ENCODE measurements around the gene ARHGDIB. TPM values are rescaled to one million over a fixed set of nuclear protein-coding genes. Genes with fewer than 3 reads are reported as not detected.

The ARHGDIB gene
- total RNA-seq, 2 experiments from 2014 or later = 515 to 519 TPM

DNA sequence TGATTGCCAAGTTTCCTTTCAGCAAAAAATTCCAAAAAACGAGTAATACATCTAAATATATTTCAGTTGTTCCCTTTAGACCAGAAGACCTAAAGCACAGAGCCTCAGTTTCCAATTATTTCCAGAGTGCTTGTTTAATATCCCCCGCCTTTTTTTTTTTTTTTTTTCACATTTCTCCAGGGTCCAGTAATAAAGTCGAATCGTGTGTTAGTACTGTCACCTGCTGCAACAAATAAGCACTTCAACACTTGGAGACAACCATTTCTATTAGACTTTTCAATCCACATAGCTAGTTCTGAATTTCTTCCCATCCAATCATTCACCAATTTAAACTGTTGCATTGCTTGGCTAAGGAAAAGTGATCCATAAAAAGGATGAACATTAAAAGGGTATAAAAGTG is 25.0 kb upstream of the ARHGDIB start:
- POLR2A ChIA-PET = no interaction called here

DNA sequence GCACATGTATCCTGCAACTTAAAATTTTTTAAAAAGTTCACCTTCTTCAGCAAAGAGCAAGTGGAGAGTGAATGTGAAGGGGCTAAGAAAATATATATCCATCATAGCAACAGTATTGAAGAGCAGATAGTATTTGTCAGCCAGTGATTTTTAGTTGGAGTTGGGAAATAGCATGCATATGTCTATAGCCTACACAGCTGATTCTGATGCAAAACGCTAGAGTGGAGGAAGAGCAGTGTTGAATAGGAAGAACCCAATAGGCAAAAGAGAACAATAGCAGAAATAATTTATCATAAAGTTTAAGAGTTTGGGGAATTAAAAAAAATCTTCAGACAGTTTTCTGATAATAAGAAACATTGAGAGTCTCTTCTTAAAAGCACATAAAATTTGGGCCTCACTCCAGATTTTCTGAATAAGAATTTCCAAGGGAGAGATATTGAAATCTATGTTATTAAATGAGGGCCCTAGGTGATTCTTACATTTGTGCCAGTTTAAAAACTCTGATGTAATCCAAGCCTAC is 23.4 kb upstream of the ARHGDIB start:
- POLR2A ChIA-PET = no interaction called here
- CTCF ChIA-PET = interaction anchor here (0.8 kb wide), 1 partner anchor 11 kb away, joined by 3 read pairs; no protein-coding TSS in a partner anchor

More for the DNA sequence above, 25.0 kb upstream of the ARHGDIB start:
- CTCF ChIA-PET = no interaction called here

DNA sequence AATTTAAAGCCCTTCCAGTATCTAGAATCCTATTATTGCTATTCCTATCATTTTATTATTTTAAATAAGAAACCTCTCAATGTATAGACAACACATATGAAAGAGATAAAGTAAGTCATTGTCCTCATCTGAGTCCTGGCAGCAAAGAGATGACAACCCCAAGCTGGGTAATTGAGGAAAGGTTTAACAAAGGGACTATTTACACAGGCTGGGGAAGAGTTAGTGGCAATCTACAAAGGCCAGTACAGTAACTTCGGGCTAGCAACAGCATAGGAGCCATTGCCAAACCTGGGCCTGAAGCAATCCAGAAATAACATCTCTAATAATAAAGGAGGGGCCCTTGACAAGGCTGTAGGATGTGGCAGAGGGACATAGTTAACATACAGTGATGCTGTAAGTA is 22.6 kb upstream of the ARHGDIB start:
- POLR2A ChIA-PET = no interaction called here
- CTCF ChIA-PET = no interaction called here

DNA sequence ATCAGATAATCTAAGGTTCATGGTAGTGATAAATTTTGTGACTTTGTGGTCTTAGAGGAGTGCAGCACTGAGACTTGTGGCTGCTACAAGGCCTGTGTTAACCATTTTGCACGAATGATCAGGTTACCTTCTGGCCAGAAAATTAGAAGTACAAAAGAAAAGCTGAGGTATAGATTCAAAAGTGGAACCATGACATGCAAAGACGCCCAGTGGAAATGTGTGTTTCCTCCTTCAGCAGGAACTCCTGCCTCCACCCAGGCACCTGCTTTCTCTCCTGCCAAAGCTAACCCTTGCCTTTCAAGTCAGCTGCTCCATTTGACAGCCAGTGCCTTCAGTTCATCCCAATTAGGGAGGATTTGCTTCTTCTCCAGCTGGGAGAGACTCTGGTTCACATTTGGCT is 21.6 kb upstream of the ARHGDIB start:
- ChIA-PET POLR2A (no interaction called here), CTCF (no interaction called here)

DNA sequence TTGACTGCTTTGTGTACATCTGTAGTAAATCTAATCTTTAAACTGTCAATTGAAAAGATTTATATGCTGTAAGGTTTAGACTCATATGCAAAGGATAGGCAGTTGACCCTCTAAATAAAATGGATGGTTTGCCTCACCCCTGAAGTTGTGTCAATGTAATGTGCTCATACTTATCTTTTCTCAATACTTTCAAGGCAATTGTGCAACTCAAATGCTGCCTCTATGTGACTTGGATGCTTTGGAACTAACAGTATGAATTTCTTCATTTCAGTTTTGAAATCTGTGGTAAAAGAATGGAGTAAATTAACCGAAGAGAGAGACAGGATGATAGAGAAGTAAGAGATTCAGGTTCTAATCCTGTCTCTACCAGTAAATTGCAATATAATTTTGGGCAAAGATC is 21.2 kb upstream of the ARHGDIB start:
- CTCF ChIA-PET = no interaction called here

DNA sequence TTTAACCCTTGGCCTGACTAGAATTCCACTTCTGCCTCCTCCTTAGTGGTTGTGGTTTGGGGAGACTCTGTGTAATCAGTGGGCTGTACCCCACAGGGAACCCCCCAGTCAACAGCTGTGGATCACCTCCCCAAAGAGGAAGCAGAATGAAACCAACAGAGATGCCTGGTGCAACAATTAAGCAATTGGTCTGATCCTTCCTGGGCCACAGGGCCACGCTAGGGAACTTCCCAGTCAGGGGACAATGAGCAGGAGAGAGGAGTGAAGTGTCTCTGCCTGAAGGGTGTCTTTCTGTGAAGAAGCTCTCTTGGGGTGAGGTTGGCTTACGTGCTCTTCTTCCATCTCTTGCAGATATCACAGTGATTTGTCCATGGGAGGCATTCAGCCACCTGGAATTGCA is 19.6 kb upstream of the ARHGDIB start:
- CTCF ChIA-PET = no interaction called here
- POLR2A ChIA-PET = no interaction called here

More for the DNA sequence above, 21.2 kb upstream of the ARHGDIB start:
- POLR2A ChIA-PET = no interaction called here

DNA sequence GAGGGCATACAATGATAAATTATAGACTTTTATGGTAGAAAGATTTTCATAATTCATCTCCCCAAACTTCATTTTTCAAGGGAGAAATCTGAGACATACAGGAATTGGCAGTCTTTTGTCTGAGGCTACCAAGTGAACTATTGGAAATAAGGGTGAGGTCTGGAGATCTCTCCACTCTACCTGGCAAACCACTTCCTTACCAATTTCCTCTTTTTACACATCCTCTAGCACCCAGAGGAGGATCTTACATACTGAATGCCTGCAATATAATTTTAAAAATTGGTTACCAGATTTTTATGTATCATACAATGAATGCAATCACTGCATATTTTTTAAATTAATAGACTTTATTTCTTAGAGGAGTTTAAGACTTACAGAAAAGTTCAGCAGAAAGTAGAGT is 18.1 kb upstream of the ARHGDIB start:
- CTCF ChIA-PET = no interaction called here
- POLR2A ChIA-PET = no interaction called here

DNA sequence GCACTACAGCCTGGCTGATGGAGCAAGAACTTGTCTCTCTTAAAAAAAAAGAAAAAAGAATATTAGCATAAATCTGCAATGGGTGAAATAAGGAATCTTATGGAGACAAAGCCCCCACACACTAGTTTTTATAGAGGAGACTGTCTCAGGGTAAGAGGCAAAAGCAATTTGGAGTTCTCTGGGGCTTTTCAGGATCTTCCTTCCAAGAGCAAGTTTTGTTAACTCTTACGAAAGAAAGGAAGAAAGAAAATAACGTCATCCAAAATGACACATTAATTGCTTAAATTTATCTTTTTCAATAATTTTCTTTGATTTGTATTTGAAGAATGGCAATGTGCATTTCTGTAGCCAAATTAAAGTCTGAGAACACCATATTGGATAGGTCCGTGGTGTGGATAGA is 15.3 kb upstream of the ARHGDIB start:
- CTCF ChIA-PET = no interaction called here
- POLR2A ChIA-PET = no interaction called here

DNA sequence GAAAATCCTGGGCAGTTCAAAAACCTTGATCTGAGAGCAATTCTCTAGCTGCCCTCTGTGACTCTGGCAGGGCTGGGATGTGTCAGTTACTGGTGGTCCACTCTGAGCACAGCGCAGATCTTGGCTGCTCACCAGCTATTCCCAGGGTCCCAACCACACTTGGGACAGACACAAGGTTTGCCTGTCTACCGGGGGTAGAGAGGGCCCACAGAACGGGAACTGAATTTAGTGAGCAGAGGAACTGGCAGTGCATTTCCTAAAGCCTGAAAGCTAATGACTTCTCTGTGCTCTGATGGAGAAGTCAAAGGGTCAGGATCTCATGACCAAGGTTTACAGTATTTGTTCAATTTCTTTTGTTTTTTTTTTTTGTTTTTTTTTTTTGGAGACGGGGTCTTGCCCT is 14.1 kb upstream of the ARHGDIB start:
- ChIA-PET POLR2A (no interaction called here), CTCF (interaction anchor here (0.7 kb wide), 2 partner anchors 47 to 533 kb away, joined by 3 to 4 read pairs; no protein-coding TSS in a partner anchor)

DNA sequence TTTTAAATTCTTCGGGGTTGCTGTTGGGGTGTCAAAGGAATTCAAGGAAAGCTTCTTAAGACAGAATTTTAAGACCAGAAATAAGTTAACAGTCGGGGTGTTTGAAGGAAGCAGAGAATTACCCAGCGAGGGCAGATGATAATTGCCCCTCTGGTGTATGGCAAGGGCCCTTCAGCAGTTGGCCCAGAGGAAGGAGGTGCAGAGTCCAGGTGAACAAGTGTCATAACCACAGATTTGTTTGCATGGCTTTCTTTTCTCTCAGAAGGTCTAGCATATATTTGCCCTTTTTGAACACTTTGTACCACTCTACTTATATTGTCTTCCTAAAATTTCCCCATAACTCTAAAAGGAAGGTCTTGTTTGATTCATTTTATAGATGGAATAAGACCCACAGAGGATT is 13.2 kb upstream of the ARHGDIB start:
- CTCF ChIA-PET = interaction anchor here (1.4 kb wide), 1 partner anchor 18 kb away, joined by 3 read pairs; no protein-coding TSS in a partner anchor

DNA sequence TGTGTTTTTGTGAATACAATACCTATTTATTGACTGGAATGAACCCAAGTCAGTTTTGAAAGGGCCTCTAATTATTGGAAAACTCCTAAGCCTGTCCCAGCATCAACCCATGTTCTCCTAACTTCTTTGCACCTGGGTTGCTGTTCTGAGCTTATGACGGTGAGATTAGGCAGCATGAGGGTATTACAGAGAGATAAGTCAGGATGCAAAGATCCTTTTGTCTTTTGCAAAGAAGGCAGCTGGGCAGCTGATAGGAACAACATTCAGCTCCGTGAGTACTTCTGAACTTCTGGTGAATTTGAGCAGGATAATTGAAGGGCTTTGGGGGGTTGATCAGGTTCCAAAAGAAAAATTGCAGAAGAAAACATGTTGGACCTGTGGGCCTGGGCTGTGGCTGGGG is 11.4 kb upstream of the ARHGDIB start, which contains the start of gene PDE6H:
Gene PDE6H (plus strand): TSS at position 227 of the 400 bp plus-strand sequence. CDS start 4,971 bp downstream, outside the sequence.
- POLR2A ChIA-PET = no interaction called here

More for the DNA sequence above, 13.2 kb upstream of the ARHGDIB start:
- POLR2A ChIA-PET = no interaction called here

DNA sequence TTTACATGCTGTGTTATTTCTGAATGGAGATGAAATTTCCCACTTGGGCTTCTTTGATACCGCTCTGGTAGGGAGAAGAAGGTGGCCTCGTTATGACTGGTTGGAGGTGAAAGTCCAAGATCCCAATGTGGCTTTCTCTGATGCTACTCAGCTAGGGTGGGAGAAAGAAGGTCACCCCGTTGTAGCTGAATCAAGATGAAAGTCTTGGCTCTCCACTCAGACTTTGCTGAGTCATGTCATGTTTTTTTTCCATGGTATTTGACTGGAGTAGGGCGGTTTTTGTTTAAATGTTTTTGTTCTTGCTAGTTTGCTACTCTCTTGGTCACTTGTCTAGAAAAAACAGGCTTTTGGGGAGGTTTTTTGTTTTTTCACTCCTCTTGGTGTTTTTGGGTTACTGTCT is 9.1 kb upstream of the ARHGDIB start:
- ChIA-PET POLR2A (no interaction called here), CTCF (no interaction called here)

More for the DNA sequence above, 11.4 kb upstream of the ARHGDIB start, which contains the start of gene PDE6H:
- CTCF ChIA-PET = interaction anchor here (1.0 kb wide), 1 partner anchor 62 kb away, joined by 3 read pairs; no protein-coding TSS in a partner anchor

DNA sequence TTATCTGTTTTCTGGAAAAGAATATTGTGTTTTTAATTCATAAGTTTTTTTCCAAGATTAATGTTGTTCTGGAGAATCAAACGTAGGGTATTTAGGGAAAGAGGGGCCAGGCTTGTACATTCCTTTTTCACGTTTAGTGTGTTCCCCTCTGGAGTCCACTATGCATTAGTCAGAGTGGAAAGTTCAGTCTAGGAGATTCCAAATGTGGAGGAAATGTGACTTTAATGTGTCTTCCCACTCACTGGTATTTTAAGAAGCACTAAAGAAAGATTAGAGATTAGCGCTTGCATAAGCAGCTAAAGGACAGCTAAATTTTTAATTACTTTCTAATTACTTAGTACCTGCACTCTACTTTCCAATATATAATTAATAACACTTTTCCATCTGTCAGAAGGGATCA is 7.1 kb upstream of the ARHGDIB start:
- ChIA-PET CTCF (no interaction called here), POLR2A (no interaction called here)

DNA sequence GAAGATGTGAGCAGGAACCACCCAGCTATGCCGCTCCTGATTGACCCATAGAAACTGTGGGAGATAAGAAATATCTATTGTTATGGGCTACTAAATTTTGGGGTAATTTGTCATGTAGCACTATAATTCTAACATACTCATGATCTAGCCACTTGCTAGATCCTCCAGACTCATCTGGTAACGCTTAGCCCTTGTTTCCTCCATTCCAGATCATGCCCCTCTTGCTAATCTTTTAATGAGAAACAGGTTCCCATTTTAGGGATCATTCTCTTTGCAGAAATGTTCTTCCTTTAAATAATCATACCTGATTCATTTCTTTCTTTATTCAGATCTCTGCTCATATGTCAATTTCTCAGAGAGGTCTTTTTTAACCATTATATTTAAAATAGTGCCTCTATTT is 3.8 kb upstream of the ARHGDIB start:
- ChIA-PET POLR2A (no interaction called here), CTCF (interaction anchor here (0.7 to 1.1 kb wide), 2 partner anchors 8 to 31 kb away, joined by 3 read pairs; no protein-coding TSS in a partner anchor)

DNA sequence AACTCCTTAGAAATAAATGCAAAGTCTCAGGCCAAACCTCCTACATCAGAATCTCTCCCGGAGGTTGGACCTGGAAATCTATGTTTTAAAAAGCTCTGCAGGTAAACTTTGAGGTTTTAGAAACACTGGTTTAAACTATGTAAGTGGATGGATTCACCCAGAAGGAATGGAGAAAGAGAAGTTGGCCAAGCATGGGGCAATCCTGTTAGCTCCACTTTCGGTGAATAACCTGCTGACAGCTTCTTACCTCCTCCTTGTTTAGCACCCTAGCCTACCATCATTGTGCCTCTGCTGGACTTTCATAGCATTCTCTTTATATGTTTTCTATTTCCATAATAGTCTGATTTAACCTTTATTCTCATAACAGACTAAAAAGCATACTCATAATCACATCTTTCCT is 3.0 kb upstream of the ARHGDIB start:
- POLR2A ChIA-PET = no interaction called here
- CTCF ChIA-PET = interaction anchor here (1.2 kb wide), 1 partner anchor 11 kb away, joined by 3 read pairs; no protein-coding TSS in a partner anchor

DNA sequence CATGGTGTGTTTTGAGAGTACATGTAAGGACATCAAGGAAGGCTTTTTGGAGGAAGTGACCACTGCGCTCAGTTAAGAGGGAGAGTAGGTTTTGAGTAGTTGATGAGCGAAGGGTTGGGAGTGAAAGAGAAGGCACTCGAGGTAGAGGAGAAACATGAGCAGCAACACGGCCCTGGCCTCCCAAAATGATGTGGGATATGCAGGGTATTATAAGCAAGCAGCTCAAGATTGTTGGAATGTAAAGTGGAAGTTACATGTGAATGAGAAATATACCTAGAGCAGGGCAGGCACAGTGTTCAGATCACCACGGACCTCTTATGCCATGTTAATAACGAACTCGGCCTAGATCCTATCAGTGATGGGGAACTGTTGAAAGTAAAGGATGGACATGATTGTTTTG is 2.1 kb upstream of the ARHGDIB start:
- ChIA-PET CTCF (interaction anchor here (1.2 kb wide), 1 partner anchor 10 kb away, joined by 3 read pairs; no protein-coding TSS in a partner anchor), POLR2A (no interaction called here)

DNA sequence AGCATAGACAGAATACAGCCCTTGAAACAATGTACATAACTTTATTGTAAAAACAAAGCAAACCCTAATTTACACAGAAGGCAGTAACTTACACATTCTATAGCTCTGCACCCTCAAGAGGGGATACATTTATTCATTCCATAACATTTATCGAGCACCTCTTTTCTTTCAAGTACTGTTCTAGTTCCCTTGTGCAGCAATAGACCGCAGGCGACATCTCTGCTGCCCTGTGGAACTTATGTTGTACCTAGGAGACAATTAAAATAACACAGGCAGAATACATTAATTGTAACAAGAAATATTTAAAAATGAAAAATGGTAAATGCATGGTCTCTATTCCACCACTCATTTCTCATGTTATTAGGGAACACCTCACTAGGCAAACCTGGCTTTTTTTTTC is 1.4 kb upstream of the ARHGDIB start:
- ChIA-PET POLR2A (interaction anchor here (1.6 to 1.8 kb wide), 3 partner anchors 11 to 193 kb away, joined by 7 to 22 read pairs (median 10); a partner anchor contains a TSS), CTCF (no interaction called here)

DNA sequence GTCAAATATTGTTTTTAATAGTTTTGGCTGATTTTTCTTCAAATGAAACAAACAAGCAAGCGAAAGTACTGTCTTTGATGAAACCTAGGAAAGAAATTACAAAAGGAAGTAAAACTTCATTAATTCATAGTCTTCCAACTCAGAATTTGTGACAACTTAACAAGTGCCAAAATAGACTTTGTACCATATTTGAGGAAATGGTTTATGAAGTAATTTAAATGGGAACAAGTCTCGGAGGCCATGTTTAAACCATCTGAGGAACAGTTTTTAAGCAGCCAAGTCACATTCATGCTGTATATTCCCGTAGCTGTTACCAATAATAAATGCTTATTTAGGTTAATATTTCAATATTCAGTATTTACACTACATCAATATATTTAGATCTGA is 745 bp upstream of the ARHGDIB start:
- ChIA-PET POLR2A (interaction anchor here (0.7 to 1.8 kb wide), 6 partner anchors 11 to 596 kb away, joined by 4 to 22 read pairs (median 8); partner anchors contain the start of gene ATF7IP), CTCF (no interaction called here)

DNA sequence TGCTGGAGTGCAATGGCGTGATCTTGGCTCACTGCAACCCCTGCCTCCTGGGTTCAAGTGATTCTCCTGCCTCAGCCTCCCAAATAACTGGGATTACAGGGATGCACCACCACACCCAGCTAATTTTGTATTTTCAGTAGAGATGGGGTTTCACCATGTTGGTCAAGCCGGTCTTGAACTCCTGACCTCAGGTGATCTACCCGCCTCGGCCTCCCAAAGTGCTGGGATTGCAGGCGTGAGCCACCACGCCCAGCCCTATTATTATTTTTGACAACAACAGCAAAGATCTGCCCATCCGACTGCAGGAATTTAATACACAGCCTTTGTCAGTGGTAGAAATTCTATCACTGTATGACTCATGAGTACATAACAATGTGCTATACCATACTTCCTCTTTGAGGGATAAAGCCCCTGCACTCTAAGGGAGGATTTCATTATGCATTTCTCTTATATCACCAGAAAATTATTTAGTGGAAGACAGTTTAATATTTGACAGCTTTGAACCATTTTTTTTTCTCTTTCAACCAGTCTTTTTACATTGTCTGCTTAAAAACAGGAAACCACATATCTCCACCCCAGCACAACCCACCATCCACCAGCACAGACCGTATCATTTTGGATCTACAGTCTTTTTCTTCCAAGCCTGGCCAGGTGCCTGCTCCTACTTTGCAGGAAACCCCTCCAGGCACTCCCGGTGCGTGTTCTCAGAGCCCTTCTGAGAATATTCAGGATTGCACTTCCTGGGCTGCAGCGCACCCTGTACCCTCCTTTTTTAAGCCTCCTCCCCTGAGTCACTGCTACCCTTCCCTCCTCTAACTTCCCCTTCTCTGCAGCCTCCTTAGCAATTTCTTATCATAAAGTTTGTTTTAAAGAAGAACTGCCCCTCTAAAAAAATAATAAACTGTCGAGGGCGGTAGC is 594 bp downstream of the ARHGDIB start:
- ChIA-PET POLR2A (interaction anchor here (1.0 to 1.8 kb wide), 5 partner anchors 9 to 191 kb away, joined by 5 to 22 read pairs (median 7); a partner anchor contains a TSS), CTCF (no interaction called here)

DNA sequence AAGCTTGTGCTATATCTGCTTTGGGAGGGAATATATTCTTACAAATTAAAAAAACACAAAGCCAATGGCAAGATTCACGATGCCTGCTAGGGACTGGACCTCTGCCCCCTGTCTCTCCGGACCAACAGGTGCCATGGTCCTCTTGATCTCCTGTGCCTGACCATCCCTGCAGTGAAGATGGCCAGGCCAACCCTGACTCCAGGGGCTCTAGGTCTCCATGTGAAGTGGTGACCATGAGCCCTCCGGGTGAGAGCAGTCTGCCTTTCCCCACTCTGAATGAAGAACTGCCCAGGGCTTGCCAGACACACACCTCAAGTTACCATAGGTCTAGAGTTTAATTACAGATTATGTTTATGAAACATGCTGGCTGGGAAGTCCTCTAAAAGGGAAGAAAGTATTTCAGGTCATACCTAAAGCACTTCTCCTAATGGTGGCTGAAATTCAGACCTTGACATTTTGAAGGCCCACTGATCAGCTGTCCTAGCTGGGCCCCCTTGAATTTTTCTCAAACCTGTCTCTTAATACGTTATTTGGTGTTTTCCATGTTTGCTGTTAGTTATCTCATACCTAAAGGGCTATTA is 1.4 kb downstream of the ARHGDIB start:
- POLR2A ChIA-PET = interaction anchor here (1.3 to 3.2 kb wide), 2 partner anchors 9 to 190 kb away, joined by 5 to 14 read pairs; a partner anchor contains a TSS
- CTCF ChIA-PET = no interaction called here
